Heart right ventricle (tissue), 16 donors: ENCODE measurements around the gene CARM1. TPM values are rescaled to one million over a fixed set of nuclear protein-coding genes. Genes with fewer than 3 reads are reported as not detected.
A peak's percentile ranks its signal among the peaks of the same experiment; 100 is the strongest.

Experiments used
- ATAC-seq, 8 donors: fragments of 200-7000 bp; cut with Tn5 transposase; one replicate each; pipeline ENCODE4 v1.9.1; 2020; ENCODE audit warnings: mild to moderate bottlenecking in 8 of 8, moderate library complexity in 8 of 8, moderate number of reproducible peaks in 1 of 8
- DNase-seq, 2 donors: peaks; one replicate each; pipeline ENCODE4 v3.0.0-alpha.2; 2020
- H3K27ac ChIP-seq, 10 donors: fragments of 200-600 bp; sonication (generic) in 2 of 10; one replicate each; pipeline versions ENCODE4 v1.5.0 to v1.8.0; 2020 to 2022; ENCODE audit warnings: mild to moderate bottlenecking in 3 of 10
- H3K27me3 ChIP-seq, 7 donors: fragments of 200-600 bp; one replicate each; pipeline ENCODE4 v1.8.0; 2021 to 2022; ENCODE audit warnings: mild to moderate bottlenecking in 2 of 7
- H3K36me3 ChIP-seq, 9 donors: fragments of 200-600 bp; sonication (generic) in 1 of 9; one replicate each; pipeline versions ENCODE4 v1.5.0 to v1.8.0; 2020 to 2022; ENCODE audit warnings: mild to moderate bottlenecking in 2 of 9
- H3K4me1 ChIP-seq, 9 donors: fragments of 200-600 bp; sonication (generic) in 1 of 9; one replicate each; pipeline versions ENCODE4 v1.5.0 to v1.8.0; 2020 to 2022; ENCODE audit warnings: mild to moderate bottlenecking in 4 of 9
- H3K4me3 ChIP-seq, 10 donors: fragments of 200-600 bp; sonication (generic) in 2 of 10; one replicate each; pipeline versions ENCODE4 v1.5.0 to v1.8.0; 2020 to 2022; ENCODE audit warnings: mild to moderate bottlenecking in 7 of 10, moderate library complexity in 2 of 10
- H3K9me3 ChIP-seq, 11 donors: fragments of 200-600 bp in 10 of 11; sonication (generic) in 2 of 11; one replicate each; pipeline versions ENCODE4 v1.5.0 to v1.8.0; 2013 to 2022; ENCODE audit warnings: mild to moderate bottlenecking in 2 of 11, control low read depth in 1 of 11, moderate library complexity in 1 of 11
- CTCF ChIP-seq, 9 donors: fragments of 200-600 bp; sonication (generic) in 2 of 9; IDR thresholded peaks; one replicate each; pipeline versions ENCODE4 v1.5.0 to v1.8.0; 2021 to 2022; ENCODE audit warnings: antibody characterized with exemption in 9 of 9, mild to moderate bottlenecking in 5 of 9, moderate library complexity in 1 of 9
- WGBS, 2 donors: extraction: QIAGEN DNeasy Blood & Tissue Kit; methylation state at CpG; one replicate each; pipeline ENCODE4 v1.1.7; 2013; ENCODE audit warnings: inconsistent platforms in 1 of 2; 5-methylcytosine and 5-hydroxymethylcytosine counted together
- intact Hi-C, 10 donors: fragments of 100-400 bp; cut with DNase I; formaldehyde crosslinking; loops; one replicate each; pipeline versions ENCODE4 v1.11.1 to v1.14.2; 2022
- polyA plus RNA-seq, 2 donors: library from polyadenylated mRNA; stranded (reverse); fragments of 200-250 nt; gene quantifications; one replicate each; pipeline ENCODE4 v1.2.3, GENCODE V29; 2013
- total RNA-seq, 10 donors: library from RNA; stranded (reverse); fragmentation: NEBNext Ultra II Directional in 3 of 10; extraction: Animal tissue kit (Norgen Biotek cat#: 25700) in 3 of 10; gene quantifications; one replicate each; pipeline versions ENCODE4 v1.2.1 to v1.2.4, GENCODE V29; 2021 to 2023
- donor health status: Arrhythmogenic right ventricular cardiomyopathy.
- donor health status: ischemic (EF 13 %, LVEDD 7.1; RV severe dilation, severe dysfunction).
- donor health status: healthy with polysubstance abuse.
- donor health status: DM: no; HTN: yes; CAD: no.
- donor health status: DM: no; HTN: no; CAD: no.
- donor health status: ischemic (EF 25% LVEDD 6.9; RV normal size, moderate dysfunction).
- donor health status: ischemic (EF 25% LVEDD 5.7; RV mildly dilated, moderate dysfunction).
- donor health status: healthy.
- donor health status: DM: yes; HTN: yes; CAD: no.
- donor health status: Ischemic cardiomyopathy.
- donor health status: ischemic (EF 35%, LVEDD 5.7; RV mildly dilated, moderate dysfunction).
- donor health status: nonischemic (EF 11% LVEDD 7.7; RV severe dilation, severe dysfunction).
- donor health status: DM: yes; HTN: yes; CAD: no.
- donor health status: PGD.
- donor health status: ischemic (EF 29% LVEDD 5.4; RV normal size, mild dysfunction).
- donor health status: nonischemic (EF 23%, LVEDD 6.1; RV moderate dilation, normal function).

Gene CARM1
- total and polyA plus RNA-seq, 12 donors = 25.8 to 45.4 (median 27.9) TPM

GRCh38 chr19:10828981-10829821 is 42.2 kb upstream of the CARM1 start:
- no peak overlapping the region for H3K4me3 ChIP-seq
- DNase-seq = no peak
- intact Hi-C loops = loop anchor here in 1 of 10 donors (10.0 kb wide), 1 partner anchor 54 kb away; no protein-coding TSS in a partner anchor
- H3K4me1 ChIP-seq = no peaks in the 10 kb centered on the region
- H3K27ac ChIP-seq = no peak overlapping the region
- no peaks in the 10 kb centered on the region for H3K9me3 ChIP-seq
- H3K36me3 ChIP-seq = peaks cover 7 to 100% (median 69%) of the 10 kb centered on the region in 9 donors
- 91 to 94% methylated on average over 26 of the region's 26 CpGs for WGBS, 2 donors
- TF ChIP-seq CTCF (IDR thresholded peaks at IDR 0.05) = peak in 1 of 9 donors; percentile 24
- ATAC-seq = peak in 1 of 8 donors; percentile 11
- no peaks in the 10 kb centered on the region for H3K27me3 ChIP-seq

DNA sequence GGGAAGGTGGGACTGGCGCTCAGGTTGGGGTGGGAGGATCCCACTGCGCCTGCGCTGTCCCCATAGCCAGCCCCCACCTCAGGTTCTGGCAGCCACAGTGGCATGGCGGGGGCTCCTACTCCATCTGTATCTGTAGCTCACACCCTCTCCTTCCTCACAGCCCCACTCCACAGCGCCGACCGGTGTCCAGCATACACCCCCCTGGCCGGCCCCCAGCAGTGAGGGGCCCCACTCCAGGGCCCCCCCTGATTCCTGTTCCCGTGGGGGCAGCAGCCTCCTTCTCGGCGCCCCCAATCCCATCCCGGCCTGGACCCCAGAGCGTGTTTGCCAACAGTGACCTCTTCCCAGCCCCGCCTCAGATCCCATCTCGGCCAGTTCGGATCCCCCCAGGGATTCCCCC is 41.4 kb upstream of the CARM1 start:
- no peak for TF ChIP-seq CTCF (IDR thresholded peaks at IDR 0.05)
- Histone ChIP-seq H3K9me3 (no peaks in the 10 kb centered on the region), H3K27me3 (no peaks in the 10 kb centered on the region), H3K36me3 (peaks cover 0 to 100% (median 61%) of the 10 kb centered on the region in 9 donors), H3K4me3 (no peak overlapping the region), H3K4me1 (peaks cover 0 to under 1% (median 0%) of the 10 kb centered on the region in 9 donors), H3K27ac (no peak overlapping the region)
- DNase-seq (no peak), ATAC-seq (peak in 1 of 8 donors; percentile 7)
- intact Hi-C loops = loop anchor here in 1 of 10 donors (10.0 kb wide), 1 partner anchor 55 kb away; no protein-coding TSS in a partner anchor
- WGBS, 2 donors = 86 to 89% methylated on average over 16 of the region's 16 CpGs

GRCh38 chr19:10830370-10830769 is 41.0 kb upstream of the CARM1 start:
- ATAC-seq (no peak), DNase-seq (no peak)
- Histone ChIP-seq H3K36me3 (peaks cover 0 to 99% (median 59%) of the 10 kb centered on the region in 9 donors), H3K4me1 (peaks cover 0 to 5% (median 4%) of the 10 kb centered on the region in 9 donors), H3K4me3 (no peak overlapping the region), H3K9me3 (no peaks in the 10 kb centered on the region), H3K27ac (no peak overlapping the region), H3K27me3 (no peaks in the 10 kb centered on the region)
- TF ChIP-seq CTCF (IDR thresholded peaks at IDR 0.05) = no peak
- intact Hi-C loops = no loop called here
- WGBS, 2 donors = 86 to 89% methylated on average over 7 of the region's 7 CpGs

DNA sequence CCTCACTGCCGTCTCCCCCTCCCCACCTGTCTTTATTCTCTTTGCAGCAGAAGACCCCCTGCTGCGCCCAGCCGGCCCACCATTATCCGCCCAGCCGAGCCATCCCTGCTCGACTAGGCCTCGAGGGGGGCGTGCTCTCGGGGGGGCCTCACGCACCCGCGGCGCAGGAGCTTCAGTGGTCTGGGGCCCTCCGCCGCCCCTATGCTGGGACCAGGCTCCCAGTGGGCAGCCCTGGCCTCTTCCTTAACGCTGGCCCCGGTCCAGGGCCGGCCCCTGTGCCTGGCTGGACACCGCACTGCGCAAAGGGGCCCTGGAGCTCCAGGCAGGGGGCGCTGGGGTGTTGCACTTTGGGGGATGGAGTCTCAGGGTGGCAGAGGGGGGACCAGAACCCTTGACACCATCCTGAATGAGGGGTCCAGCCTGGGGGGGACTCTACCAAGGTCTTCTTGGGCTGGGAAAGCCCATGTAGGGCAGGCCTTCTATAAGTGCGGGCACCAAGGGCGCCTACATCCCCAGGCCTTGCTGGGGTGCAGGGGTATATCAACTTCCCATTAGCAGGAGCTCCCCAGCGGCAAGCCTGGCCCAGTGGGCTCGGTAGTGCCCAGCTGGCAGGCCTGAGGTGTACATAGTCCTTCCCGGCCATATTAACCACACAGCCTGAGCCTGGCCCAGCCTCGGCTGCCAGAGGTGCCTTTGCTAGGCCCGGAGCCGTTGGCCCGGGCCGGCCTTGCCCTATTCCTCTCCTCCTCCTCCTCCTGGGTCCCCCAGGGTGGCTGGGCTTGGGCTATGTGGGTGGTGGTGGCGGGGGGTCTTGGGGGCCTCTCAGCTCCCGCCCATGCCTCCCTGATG is 40.2 kb upstream of the CARM1 start:
- WGBS, 2 donors = 85 to 87% methylated on average over 33 of the region's 33 CpGs
- DNase-seq = no peak
- H3K36me3 ChIP-seq = peaks cover 0 to 91% (median 51%) of the 10 kb centered on the region in 9 donors
- H3K4me1 ChIP-seq = peaks cover 0 to 6% (median 4%) of the 10 kb centered on the region in 9 donors
- H3K4me3 ChIP-seq = no peak overlapping the region
- no peak for TF ChIP-seq CTCF (IDR thresholded peaks at IDR 0.05)
- H3K27ac ChIP-seq = no peak overlapping the region
- no peaks in the 10 kb centered on the region for H3K27me3 ChIP-seq
- intact Hi-C loops = no loop called here
- no peak for ATAC-seq
- H3K9me3 ChIP-seq = no peaks in the 10 kb centered on the region
